ENCODE measurements around the gene AGAP1.

Gene AGAP1

GRCh38 chr2:235623752-235624151 lies 129.9 kb downstream of the AGAP1 start:
- POLR2A ChIA-PET = no interaction called here
- DNase-seq (ENCODE audit: extremely low spot score) = no peak
- TF ChIP-seq CTCF (IDR thresholded peaks at IDR 0.05; ENCODE audit: control extremely low read depth, extremely low read depth, low read depth, missing control alignments) = no peak
- CTCF ChIA-PET = no interaction called here

GRCh38 chr2:235626658-235627057 lies 132.8 kb downstream of the AGAP1 start:
- POLR2A ChIA-PET = no interaction called here
- TF ChIP-seq CTCF (IDR thresholded peaks at IDR 0.05; ENCODE audit: control extremely low read depth, extremely low read depth, low read depth, missing control alignments) = no peak
- no peak for DNase-seq (ENCODE audit: extremely low spot score)
- CTCF ChIA-PET = no interaction called here

- CTCF ChIA-PET = no interaction called here
- POLR2A ChIA-PET = no interaction called here
- no peak for TF ChIP-seq CTCF (IDR thresholded peaks at IDR 0.05; ENCODE audit: control extremely low read depth, extremely low read depth, low read depth, missing control alignments)
- DNase-seq (ENCODE audit: extremely low spot score) = no peak
These were observed 133.8 kb downstream of the AGAP1 start for GRCh38 chr2:235627682-235628081.

GRCh38 chr2:235630718-235631296 lies 137.0 kb downstream of the AGAP1 start:
- ChIA-PET CTCF (no interaction called here), POLR2A (no interaction called here)
- TF ChIP-seq CTCF (IDR thresholded peaks at IDR 0.05; ENCODE audit: control extremely low read depth, extremely low read depth, low read depth, missing control alignments) = no peak
- no peak for DNase-seq (ENCODE audit: extremely low spot score)

- POLR2A ChIA-PET = no interaction called here
- DNase-seq (ENCODE audit: extremely low spot score) = no peak
- no peak for TF ChIP-seq CTCF (IDR thresholded peaks at IDR 0.05; ENCODE audit: control extremely low read depth, extremely low read depth, low read depth, missing control alignments)
- CTCF ChIA-PET = no interaction called here
These were observed 140.8 kb downstream of the AGAP1 start for GRCh38 chr2:235634435-235635158.

- POLR2A ChIA-PET = no interaction called here
- DNase-seq (ENCODE audit: extremely low spot score) = no peak
- no peak for TF ChIP-seq CTCF (IDR thresholded peaks at IDR 0.05; ENCODE audit: control extremely low read depth, extremely low read depth, low read depth, missing control alignments)
- CTCF ChIA-PET = no interaction called here
These were observed 142.7 kb downstream of the AGAP1 start for GRCh38 chr2:235636546-235636945.

All from GM10248 (cell line).